IPS-18c (cell line): ENCODE data around the gene ABTB1.
"Not testable (repeated sequence)": the region's sequence is repeated elsewhere in the genome, so short reads cannot be mapped to it uniquely, and the experiment has no call there.

Experiments
- H3K4me3 ChIP-seq: 2 replicates; pipeline ENCODE4 v1.7.0; 2013; ENCODE audit warnings: low read depth, mild to moderate bottlenecking, low read length, moderate library complexity; ENCODE audit not compliant: insufficient read depth
- H3K9me3 ChIP-seq: one replicate; pipeline ENCODE4 v1.6.1; 2013; ENCODE audit warnings: mild to moderate bottlenecking, low read length, moderate library complexity; ENCODE audit not compliant: control insufficient read depth, insufficient read depth

Gene ABTB1

DNA sequence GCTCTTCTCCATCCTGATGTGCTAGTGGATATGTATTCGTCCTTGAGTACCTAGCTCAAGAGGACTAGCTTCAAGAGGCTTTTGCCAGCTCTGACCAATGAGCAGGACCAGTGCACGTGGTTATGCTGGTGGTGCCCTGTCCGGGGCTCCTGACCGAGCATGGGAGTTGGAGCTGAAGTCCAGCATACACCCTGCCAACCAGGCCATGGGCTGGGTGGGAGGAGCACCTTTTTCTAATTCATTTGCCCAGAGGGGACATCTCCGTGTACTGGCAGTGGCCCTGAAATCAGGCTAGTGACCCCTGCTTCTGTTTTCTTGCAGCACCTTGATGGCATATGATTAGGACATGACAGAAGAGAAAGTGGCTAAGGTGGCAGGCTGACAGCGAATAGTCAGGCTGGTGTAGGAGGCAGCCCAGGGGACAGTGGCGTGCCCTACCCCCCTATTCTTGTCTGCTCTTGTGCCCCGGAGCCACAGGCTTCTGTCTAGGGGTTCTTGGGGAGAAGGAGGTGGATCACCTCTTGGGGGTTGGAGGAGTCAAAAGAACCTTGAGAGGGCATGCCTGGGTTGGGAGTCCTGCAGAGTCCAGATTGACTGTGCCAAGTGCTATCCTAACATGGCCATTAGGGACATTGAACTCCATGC is 27.3 kb upstream of the ABTB1 start:
- Histone ChIP-seq H3K9me3 (no peaks in the 10 kb centered on the region), H3K4me3 (no peak overlapping the region)

GRCh38 chr3:127646501-127647046 is 26.2 kb upstream of the ABTB1 start:
- no peak overlapping the region for H3K4me3 ChIP-seq
- H3K9me3 ChIP-seq, result no peaks in the 10 kb centered on the region

- Histone ChIP-seq H3K9me3 (no peaks in the 10 kb centered on the region), H3K4me3 (no peak overlapping the region)
Measured at GRCh38 chr3:127647166-127647844, 25.4 kb upstream of the ABTB1 start.

DNA sequence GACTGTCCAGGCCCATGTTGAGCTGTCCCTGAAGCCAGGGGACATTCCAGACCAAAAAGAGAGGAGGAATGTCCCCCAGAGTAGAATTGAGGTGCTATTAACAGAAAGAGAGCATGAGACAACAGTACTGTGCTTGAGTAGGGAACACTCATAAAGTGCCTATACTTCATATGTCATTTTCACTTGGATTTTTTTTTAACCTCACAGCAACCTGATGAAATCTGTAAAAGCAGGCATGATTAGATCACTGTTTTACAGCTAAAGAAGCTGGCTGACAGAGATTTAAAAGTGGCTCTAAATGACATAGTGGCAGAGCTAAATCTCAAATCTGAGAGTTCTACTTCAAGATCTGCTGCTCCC is 24.9 kb upstream of the ABTB1 start:
- Histone ChIP-seq H3K4me3 (no peak overlapping the region), H3K9me3 (no peaks in the 10 kb centered on the region)

DNA sequence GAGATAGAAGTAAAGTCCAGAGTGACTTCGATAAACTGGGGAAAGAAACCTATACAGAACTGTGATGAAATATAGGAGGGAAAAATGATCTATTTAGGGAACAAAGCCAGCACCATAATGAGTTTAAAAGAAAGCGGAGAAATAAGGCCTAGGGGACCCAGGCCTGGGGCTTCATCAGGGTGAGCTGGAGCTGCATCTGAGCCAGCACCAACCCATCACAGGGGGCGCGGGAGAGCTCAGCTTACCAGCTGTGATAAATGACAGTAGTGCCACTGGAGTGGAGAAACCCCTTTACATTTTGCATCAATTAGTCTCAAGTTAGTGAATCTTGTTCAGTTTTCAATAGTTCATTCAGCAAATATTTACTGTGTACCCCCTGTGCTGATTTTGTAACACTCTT is 22.5 kb upstream of the ABTB1 start:
- H3K4me3 ChIP-seq, result no peak overlapping the region
- no peaks in the 10 kb centered on the region for H3K9me3 ChIP-seq

DNA sequence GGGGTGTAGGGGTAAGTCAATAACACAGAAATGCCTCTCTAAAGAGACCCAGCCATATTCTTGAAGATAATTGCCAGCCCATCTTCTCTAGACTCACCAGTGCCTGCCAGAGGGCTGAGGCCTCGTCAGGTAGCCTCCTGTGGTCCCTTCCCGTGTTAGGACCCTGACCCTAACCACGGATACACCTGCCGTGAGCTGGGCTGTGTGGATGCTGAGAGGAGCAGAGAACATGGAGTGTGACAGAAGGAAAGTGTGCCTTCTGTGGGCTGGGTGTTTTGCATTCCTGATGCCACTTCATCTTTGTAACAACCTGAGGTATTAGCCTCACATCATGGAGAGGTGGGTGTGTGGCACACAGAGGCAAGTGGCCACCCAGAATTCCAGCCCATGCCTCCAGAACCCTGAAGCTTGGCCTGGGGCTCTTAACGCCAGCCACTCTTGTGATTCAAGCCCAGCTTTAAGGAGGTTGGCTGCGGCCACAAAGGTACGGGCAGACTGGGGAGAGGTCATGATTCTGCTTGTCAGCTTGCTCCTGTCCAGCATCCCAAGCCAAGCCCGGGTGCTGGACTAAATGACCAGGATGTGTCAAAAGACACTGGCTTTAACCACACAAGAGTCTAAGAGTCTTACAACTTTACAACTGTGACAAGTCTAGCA is 21.1 kb upstream of the ABTB1 start:
- H3K9me3 ChIP-seq, result no peaks in the 10 kb centered on the region
- H3K4me3 ChIP-seq, result no peak overlapping the region; the same call in 1 of the 2 replicates

GRCh38 chr3:127652246-127652995 is 20.3 kb upstream of the ABTB1 start:
- H3K4me3 ChIP-seq, result no peak overlapping the region

GRCh38 chr3:127654374-127654773 is 18.4 kb upstream of the ABTB1 start:
- Histone ChIP-seq H3K9me3 (no peaks in the 10 kb centered on the region), H3K4me3 (no peak overlapping the region)

More at GRCh38 chr3:127652246-127652995, 20.3 kb upstream of the ABTB1 start:
- no peaks in the 10 kb centered on the region for H3K9me3 ChIP-seq

GRCh38 chr3:127654993-127655392 is 17.8 kb upstream of the ABTB1 start:
- H3K4me3 ChIP-seq, H3K9me3 ChIP-seq: not testable (repeated sequence)

- Histone ChIP-seq H3K4me3 (no peak overlapping the region), H3K9me3 (no peaks in the 10 kb centered on the region)
Measured at GRCh38 chr3:127655641-127656040, 17.1 kb upstream of the ABTB1 start.

DNA sequence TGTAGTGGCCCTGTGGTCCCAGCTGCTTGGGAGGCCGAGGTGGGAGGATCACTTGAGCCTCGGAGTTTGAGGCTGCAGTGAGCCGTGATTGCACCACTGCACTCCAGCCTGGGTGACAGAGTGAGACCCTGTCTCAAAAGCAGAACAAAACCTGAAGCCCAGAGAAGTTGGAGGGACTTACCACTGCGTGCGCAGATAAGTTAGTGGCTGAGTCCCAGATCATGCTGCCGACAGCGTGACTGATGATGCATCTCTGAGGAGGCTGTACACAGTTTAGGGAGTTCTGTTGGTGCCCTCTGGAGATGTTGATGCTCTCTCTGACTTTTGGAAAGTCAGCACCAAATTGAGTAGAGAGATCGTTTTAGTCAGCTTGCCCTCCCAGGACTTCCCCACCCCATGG is 15.8 kb upstream of the ABTB1 start:
- Histone ChIP-seq H3K9me3 (no peaks in the 10 kb centered on the region), H3K4me3 (no peak overlapping the region)

DNA sequence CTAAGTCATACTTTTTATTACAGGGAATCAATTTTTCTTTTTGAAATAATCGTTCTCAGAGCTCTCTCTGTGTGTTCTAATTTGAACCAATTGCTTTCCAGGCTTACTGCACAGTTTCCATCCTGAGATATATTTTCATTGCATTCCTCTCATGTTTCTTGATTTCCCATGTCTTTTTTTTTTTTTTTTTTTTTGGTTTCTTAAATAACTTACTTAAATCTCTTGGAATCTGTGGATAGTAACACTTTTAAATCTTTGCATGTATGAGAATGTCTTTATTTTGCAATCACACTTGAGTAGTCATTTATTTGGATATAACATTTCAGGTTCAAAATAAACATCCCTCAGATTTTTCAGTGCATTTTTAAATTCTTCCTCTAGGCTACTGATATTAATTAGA is 14.5 kb upstream of the ABTB1 start:
- Histone ChIP-seq H3K9me3 (no peaks in the 10 kb centered on the region), H3K4me3 (no peak overlapping the region)

GRCh38 chr3:127660621-127661251 is 12.0 kb upstream of the ABTB1 start:
- no peaks in the 10 kb centered on the region for H3K9me3 ChIP-seq
- no peak overlapping the region for H3K4me3 ChIP-seq

DNA sequence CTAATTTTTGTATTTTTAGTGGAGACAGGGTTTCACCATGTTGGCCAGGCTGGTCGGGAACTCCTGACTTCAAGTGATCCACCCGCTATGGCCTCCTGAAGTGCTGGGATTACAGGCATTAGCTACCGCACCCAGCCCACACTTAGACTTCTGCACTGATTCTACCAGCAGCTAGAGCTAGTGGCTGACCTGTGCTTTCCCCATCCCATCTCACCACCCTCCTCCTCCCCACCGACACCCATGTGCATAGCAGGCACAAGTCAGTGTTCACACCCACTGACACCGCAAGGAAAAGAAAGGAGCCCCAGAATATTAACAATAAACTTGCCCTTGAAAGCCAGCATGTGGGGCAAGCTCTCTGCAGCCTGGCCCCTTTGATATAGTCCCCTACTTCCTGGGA is 11.2 kb upstream of the ABTB1 start:
- H3K4me3 ChIP-seq, result no peak overlapping the region
- H3K9me3 ChIP-seq, result no peaks in the 10 kb centered on the region

DNA sequence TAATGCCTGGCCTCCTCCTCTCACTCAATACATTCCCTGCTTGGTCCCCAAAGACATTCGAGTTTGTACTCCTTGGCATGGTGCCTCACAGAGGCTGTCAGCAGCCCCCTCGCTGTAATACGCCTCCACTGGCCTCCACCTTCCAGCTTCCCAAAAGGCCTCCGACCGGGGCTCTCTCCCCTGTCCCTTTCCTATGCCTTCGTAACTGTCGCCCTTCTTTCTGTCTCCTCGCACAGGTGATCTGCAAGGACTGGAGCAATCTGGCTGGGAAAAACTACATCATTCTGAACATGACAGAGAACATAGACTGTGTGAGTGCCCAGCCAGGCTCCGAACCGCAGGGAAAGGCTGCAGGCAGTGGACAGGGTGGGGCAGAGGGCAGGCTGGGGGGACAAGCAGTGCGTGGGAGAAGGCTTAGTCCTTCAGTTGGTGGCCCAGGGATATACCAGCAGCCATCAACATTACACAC is 10.7 kb upstream of the ABTB1 start:
- no peaks in the 10 kb centered on the region for H3K9me3 ChIP-seq

GRCh38 chr3:127663151-127663550 is 9.6 kb upstream of the ABTB1 start:
- Histone ChIP-seq H3K4me3 (no peak overlapping the region), H3K9me3 (no peaks in the 10 kb centered on the region)

More for the DNA sequence above, 10.7 kb upstream of the ABTB1 start:
- H3K4me3 ChIP-seq, result no peak overlapping the region

- Histone ChIP-seq H3K9me3 (no peaks in the 10 kb centered on the region), H3K4me3 (no peak overlapping the region)
Measured at GRCh38 chr3:127665165-127665564, 7.6 kb upstream of the ABTB1 start.
